SH-SY5Y (cell line): ENCODE data around the gene PTPN14.

ENCODE experiments used
- GATA2 ChIP-seq: IDR thresholded peaks from 2 replicates; pipeline ENCODE4 v1.6.1; 2011; ENCODE audit warnings: mild to moderate bottlenecking, low read depth, low read length
- GATA3 ChIP-seq: IDR thresholded peaks from 2 replicates; pipeline ENCODE4 v1.6.1; 2011; ENCODE audit warnings: low read depth, mild to moderate bottlenecking, low read length, moderate library complexity

PTPN14 gene

DNA sequence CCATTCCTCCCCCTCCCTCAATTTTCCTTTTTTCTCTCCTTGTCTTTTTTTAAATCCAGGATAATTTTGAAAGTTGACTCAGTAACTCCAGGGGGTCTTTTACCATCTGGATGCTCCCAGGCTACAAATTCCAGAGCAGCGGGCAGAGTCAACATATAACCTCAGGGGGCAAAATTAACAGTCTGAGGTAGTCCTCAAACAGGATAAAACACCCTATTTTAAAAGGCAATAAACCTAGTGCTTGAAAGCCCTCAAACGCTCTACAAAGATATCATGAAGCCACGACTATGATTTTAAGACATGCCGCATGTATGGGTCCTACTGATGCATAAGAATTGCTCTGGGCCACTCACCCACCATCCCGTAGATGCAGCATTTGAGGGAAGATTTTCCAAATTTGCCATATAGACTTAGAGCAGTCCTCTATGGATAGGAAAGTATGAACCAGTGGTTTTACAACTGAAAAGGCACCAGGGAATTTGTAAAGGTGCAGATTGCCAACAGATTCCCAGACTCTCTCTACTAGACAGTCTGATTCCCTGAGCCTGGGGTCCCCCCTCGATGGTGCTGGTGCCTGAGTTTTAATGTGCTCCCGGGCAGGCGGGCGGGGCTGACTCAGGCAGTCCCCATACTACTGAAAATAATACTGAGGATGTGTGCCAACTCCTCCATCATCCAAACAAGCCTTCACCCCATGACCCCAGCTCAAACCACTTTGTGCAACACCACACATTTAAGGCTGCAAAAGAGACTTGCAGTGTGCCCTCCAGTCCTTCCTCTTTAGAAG, 37.2 kb downstream of the PTPN14 start:
- no peak for TF ChIP-seq GATA3
- TF ChIP-seq GATA2 = no peak

- no peak for TF ChIP-seq GATA2
- TF ChIP-seq GATA3 = no peak
Observed at GRCh38 chr1:214513394-214513793, 38.0 kb downstream of the PTPN14 start.

DNA sequence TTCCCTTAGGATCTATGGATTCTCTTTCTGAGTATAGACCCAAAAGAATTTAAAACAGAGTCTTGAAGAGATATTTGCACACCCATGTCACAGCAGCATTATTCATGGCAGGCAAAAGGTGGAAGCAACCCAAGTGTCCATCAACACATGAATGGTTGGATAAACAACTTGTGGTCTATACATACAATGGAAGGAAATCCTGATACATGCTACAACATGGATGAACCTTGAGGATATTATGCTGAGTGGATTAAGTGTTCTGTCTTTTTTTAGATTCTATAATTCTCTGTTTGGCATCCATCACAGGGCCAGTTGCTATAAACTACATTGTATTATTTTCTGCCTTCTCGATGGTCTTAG, 39.8 kb downstream of the PTPN14 start:
- TF ChIP-seq GATA3 (no peak), GATA2 (no peak)

DNA sequence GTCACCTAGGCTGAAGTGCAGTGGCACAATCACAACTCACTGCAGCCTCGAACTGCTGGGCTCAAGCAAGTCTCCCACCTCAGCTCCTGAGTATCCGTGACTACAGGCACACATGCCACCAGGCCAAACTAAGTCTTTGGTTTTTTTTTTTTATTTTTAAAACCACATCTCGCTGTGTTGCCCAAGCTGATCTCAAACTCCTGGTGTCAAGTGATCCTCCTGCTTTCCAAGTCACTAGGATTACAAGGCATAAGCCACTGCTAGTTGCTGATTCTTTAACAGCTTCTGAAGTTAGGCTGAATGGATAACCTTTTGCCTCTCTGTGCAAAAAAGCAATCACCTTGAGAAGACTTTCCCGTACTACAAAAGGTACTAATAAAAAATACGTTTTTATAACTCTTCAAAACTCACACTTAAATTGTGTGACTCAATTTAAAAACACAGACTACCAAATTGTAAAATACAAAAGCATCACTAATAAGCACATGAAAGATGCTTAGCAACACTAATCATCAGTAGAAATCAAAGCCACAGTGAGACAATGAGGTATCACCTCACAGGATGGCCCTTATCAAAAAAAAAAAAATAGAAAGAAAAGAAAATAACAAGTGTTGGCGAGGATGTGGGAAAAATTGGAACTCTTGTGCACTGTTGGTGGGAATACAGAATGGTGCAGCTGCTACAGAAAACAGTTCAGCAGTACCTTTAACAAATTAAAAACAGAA, 40.3 kb downstream of the PTPN14 start:
- TF ChIP-seq GATA3 = no peak
- TF ChIP-seq GATA2 = no peak

GRCh38 chr1:214510477-214510876, 40.9 kb downstream of the PTPN14 start:
- TF ChIP-seq GATA3 (no peak), GATA2 (no peak)

GRCh38 chr1:214506972-214507431, 44.4 kb downstream of the PTPN14 start:
- TF ChIP-seq GATA2 (no peak), GATA3 (no peak)

- TF ChIP-seq GATA3 (no peak), GATA2 (no peak)
Observed at GRCh38 chr1:214505134-214505533, 46.3 kb downstream of the PTPN14 start.

GRCh38 chr1:214504330-214504729, 47.1 kb downstream of the PTPN14 start:
- no peak for TF ChIP-seq GATA3
- TF ChIP-seq GATA2 = no peak

GRCh38 chr1:214503553-214503952, 47.8 kb downstream of the PTPN14 start:
- TF ChIP-seq GATA3 = no peak
- TF ChIP-seq GATA2 = no peak

DNA sequence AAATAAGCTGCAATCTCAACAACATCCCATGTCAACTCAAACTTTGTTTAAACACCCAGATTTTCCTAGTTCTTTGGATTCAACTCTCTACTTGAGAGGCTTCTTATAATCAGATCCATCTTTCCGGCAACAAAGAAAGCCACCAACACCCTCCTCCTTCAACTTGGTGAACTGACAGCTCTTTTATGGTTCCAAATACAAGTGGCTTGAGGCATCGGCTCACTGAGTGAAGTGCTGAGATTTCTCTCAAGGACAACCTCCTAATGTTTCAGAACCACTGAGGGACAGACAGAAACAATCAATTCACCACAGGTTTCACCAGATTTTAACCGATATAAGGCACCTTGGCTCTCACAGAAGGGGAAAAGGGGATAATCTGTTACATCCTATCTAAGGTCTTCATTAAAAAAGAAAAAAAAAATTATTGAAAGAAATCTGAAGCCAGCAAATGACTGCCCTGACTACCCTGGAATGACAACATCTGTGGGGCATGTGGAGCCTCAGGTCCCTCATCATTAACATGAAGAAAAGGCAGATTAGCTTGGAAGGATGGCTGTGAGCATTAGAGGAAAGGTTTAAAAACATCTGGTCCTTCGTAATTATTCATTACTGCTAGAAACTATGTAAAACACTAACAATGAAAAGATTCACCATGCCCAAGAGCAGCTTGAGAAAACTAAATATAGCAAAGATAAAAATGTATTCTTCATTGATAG, 50.9 kb downstream of the PTPN14 start:
- no peak for TF ChIP-seq GATA3
- no peak for TF ChIP-seq GATA2

DNA sequence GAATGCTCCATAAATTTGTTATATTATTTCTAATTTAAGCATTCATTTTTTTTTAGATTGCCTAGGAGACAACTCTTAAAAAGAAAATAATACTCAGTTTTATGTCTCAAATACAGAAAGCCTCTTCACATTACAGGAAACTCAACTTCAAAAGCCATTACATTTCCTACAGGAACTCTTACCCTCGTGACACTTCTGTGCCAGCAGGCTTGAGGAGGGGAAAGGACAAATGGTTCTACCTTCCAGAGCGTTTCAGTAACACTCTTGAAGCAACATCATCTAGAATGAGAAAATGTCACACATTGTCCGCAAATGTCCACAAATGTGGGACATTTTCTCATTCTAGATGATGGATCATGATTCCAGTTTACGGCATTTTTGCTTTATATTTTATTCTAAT, 51.7 kb downstream of the PTPN14 start:
- TF ChIP-seq GATA3 (no peak), GATA2 (no peak)

DNA sequence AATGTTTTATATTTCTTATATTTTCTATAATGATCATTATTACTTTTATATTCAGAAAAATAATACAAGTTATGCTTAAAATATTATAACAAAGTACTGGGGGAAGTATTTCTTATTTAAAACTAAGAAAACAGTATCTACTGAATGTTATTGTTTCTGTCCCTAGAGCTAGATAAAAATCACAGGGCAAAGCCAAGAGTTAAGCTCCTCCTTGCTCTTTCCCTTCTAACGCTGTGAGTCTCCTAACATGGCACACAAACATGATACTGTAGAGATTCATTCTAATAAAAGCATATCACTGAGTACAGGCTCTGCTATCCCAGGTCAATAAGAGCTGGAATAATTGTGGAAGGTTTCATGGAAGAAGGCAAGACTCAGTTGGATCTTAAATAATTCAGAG, 53.4 kb downstream of the PTPN14 start:
- TF ChIP-seq GATA2 (no peak), GATA3 (no peak)

DNA sequence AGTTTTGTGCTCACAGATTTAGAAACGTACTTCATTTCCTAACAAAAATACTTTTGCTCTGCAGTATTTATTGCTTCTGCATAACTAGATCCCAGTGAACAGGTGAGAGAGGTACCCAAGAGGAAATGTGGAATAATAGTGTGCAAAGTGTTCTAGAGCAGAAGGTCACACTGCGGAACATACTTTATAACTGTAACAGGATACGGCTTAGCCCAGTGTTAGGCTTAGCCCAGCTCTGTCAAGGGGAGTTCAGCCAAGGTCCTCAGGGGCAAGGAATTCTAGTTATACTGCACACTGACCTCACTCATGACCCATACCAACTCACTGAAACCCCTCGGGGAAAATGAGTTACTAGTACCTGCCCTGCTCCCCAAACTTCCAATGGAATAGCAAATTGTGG, 55.3 kb downstream of the PTPN14 start:
- TF ChIP-seq GATA3 (no peak), GATA2 (no peak)

- TF ChIP-seq GATA3 = no peak
- TF ChIP-seq GATA2 = no peak
Observed at GRCh38 chr1:214494706-214495105, 56.7 kb downstream of the PTPN14 start.

DNA sequence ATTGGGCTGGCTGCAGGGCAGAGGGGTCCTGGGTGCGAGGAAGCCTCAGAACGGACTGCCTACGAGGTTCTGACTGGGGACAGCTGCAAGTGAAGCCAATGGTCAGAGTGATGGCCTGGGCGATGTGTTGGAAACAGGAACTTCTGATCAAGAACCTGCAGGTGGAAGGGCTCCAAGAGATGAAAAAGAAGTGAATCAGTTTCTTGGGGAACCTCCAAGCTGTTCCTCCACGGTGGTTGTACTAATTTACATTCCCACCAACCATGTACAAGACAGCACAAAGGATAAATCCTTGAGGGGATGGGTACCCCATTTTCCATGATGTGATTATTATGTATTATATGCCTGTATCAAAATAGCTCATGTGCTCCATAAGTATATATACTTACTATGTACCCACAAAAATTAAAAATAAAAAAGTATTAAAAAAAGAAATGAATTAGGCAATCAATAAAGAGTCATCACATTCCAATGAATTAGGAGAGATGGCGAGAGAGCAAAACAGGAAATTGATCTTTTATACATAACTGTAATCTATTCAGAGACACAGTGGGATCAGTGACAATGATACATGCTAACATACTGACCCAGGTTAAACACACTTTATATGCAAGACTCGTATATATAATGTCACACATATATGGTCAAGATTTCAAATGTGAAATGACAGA, 58.1 kb downstream of the PTPN14 start:
- TF ChIP-seq GATA2 (no peak), GATA3 (no peak)
